ENCODE data around the gene RABL3.
"Not testable (repeated sequence)": the region's sequence is repeated elsewhere in the genome, so short reads cannot be mapped to it uniquely, and the experiment has no call there.

Gene RABL3

GRCh38 chr3:120743556-120744195 is 1.4 kb upstream of the RABL3 start:
- DNase-seq: no peak

GRCh38 chr3:120742849-120743365 is 591 bp upstream of the RABL3 start:
- DNase-seq: no peak

- DNase-seq: no peak
Measured at GRCh38 chr3:120741837-120742197, 499 bp downstream of the RABL3 start.

GRCh38 chr3:120741320-120741719 is 996 bp downstream of the RABL3 start:
- DNase-seq: no peak

GRCh38 chr3:120738006-120738405 is 4.3 kb downstream of the RABL3 start:
- DNase-seq: not testable (repeated sequence)

- DNase-seq: no peak
Measured at GRCh38 chr3:120730576-120731542, 11.5 kb downstream of the RABL3 start.

- DNase-seq: no peak
Measured at GRCh38 chr3:120726791-120727190, 15.5 kb downstream of the RABL3 start.

GRCh38 chr3:120719167-120719834 is 23.0 kb downstream of the RABL3 start:
- not testable (repeated sequence) for DNase-seq

- DNase-seq: no peak
Measured at GRCh38 chr3:120713262-120713661, 29.1 kb downstream of the RABL3 start.

GRCh38 chr3:120710369-120710768 is 31.9 kb downstream of the RABL3 start:
- no peak for DNase-seq

GRCh38 chr3:120708408-120708807 is 33.9 kb downstream of the RABL3 start:
- DNase-seq: no peak

- no peak for DNase-seq
Measured at GRCh38 chr3:120706950-120707349, 35.4 kb downstream of the RABL3 start.

- DNase-seq: no peak
Measured at GRCh38 chr3:120705884-120706582, 36.3 kb downstream of the RABL3 start.

GRCh38 chr3:120699333-120699732 is 43.0 kb downstream of the RABL3 start:
- DNase-seq: no peak

GRCh38 chr3:120693439-120694171 is 48.7 kb downstream of the RABL3 start:
- no peak for DNase-seq

- DNase-seq: no peak
Measured at GRCh38 chr3:120689395-120689794, 52.9 kb downstream of the RABL3 start.

- DNase-seq: no peak
Measured at GRCh38 chr3:120688121-120688520, 54.2 kb downstream of the RABL3 start.

- DNase-seq: no peak
Measured at GRCh38 chr3:120685411-120685810, 56.9 kb downstream of the RABL3 start.

GRCh38 chr3:120684896-120685295 is 57.4 kb downstream of the RABL3 start:
- no peak for DNase-seq

- DNase-seq: no peak
Measured at GRCh38 chr3:120683671-120684301, 58.5 kb downstream of the RABL3 start.

GRCh38 chr3:120683213-120683612 is 59.1 kb downstream of the RABL3 start:
- DNase-seq: no peak

All from GDM1 (cell line).